OCI-LY7 (cell line): ENCODE results near the gene RAN.

Experiments used
- CTCF ChIP-seq: fragments of 200-600 bp; sonication (generic); conservative IDR thresholded peaks from 2 replicates; pipeline ENCODE4 v1.5.1; 2014; ENCODE audit warnings: mild to moderate bottlenecking, antibody characterized with exemption, low read length, moderate library complexity, mixed read lengths
- EZH2phosphoT487 ChIP-seq: fragments of 200-600 bp; sonication (generic); IDR thresholded peaks from 2 replicates; pipeline ENCODE4 v1.6.1; 2018; ENCODE audit warnings: low read depth, borderline replicate concordance, mild to moderate bottlenecking, mixed run types, antibody characterized with exemption, low read length, moderate library complexity, mixed read lengths

- TF ChIP-seq CTCF, result no peak
- no peak for TF ChIP-seq EZH2phosphoT487
Measured at GRCh38 chr12:130868412-130868811, 3.5 kb upstream of the RAN start.
